ENCODE measurements around the gene ABI3BP.

- TF ChIP-seq POLR2A (IDR thresholded peaks at IDR 0.05; ENCODE audit: extremely low read depth, insufficient read length), result no peak
- TF ChIP-seq CTCF (IDR thresholded peaks at IDR 0.05; ENCODE audit: low read depth, low read length), result peak; percentile 9
- TF ChIP-seq MYC (IDR thresholded peaks at IDR 0.05; ENCODE audit: low read depth, low read length), result no peak
- TF ChIP-seq MAX (IDR thresholded peaks at IDR 0.05; ENCODE audit: low read depth, low read length), result no peak
Observed at GRCh38 chr3:100893590-100893989, 99.6 kb downstream of the ABI3BP start.

All from NB4 (cell line).